ENCODE measurements around the gene HTR6. TPM values are rescaled to one million over a fixed set of nuclear protein-coding genes. Genes with fewer than 3 reads are reported as not detected.

The HTR6 gene
- total RNA-seq, 4 donors from 2014 or later = 0.23 to 2.4 TPM; not detected in 2

DNA sequence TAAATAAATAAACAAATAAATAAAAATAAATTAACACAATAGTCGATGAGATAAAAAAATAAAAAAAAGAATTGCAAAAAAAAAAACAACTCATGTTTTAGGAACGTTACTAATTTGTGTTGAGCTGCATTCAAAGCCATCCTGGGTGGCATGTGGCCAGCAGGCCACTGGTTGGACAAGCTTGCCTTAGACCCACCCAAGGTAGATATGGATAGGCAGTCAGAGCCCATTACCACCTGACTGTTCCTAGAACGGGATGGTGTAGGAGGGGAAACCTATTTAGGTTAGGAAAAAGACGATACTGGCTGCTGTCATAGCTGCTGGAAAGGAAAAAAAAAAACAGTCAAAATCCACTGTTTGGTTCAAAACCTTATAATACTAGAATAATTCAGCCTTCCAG lies 40.8 kb downstream of the HTR6 start:
- TF ChIP-seq EP300 (IDR thresholded peaks at IDR 0.05) = no peak
- TF ChIP-seq, protein P1, sequence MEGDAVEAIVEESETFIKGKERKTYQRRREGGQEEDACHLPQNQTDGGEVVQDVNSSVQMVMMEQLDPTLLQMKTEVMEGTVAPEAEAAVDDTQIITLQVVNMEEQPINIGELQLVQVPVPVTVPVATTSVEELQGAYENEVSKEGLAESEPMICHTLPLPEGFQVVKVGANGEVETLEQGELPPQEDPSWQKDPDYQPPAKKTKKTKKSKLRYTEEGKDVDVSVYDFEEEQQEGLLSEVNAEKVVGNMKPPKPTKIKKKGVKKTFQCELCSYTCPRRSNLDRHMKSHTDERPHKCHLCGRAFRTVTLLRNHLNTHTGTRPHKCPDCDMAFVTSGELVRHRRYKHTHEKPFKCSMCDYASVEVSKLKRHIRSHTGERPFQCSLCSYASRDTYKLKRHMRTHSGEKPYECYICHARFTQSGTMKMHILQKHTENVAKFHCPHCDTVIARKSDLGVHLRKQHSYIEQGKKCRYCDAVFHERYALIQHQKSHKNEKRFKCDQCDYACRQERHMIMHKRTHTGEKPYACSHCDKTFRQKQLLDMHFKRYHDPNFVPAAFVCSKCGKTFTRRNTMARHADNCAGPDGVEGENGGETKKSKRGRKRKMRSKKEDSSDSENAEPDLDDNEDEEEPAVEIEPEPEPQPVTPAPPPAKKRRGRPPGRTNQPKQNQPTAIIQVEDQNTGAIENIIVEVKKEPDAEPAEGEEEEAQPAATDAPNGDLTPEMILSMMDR (IDR thresholded peaks at IDR 0.05) = no peak
- no peak for TF ChIP-seq POLR2AphosphoS5 (IDR thresholded peaks at IDR 0.05)
- TF ChIP-seq POLR2A (IDR thresholded peaks at IDR 0.05) = no peak
- Histone ChIP-seq H3K4me3 (no peak overlapping the region), H3K27ac (no peak overlapping the region), H3K9me3 (no peaks in the 10 kb centered on the region), H3K36me3 (peaks cover 9% of the 10 kb centered on the region), H3K4me1 (peaks cover 8% of the 10 kb centered on the region), H3K27me3 (no peaks in the 10 kb centered on the region)
- whole genome bisulfite sequencing = 83% methylated on average over 4 of the region's 4 CpGs
- no peak for DNase-seq (ENCODE audit: low spot score in 2 of 2)

DNA sequence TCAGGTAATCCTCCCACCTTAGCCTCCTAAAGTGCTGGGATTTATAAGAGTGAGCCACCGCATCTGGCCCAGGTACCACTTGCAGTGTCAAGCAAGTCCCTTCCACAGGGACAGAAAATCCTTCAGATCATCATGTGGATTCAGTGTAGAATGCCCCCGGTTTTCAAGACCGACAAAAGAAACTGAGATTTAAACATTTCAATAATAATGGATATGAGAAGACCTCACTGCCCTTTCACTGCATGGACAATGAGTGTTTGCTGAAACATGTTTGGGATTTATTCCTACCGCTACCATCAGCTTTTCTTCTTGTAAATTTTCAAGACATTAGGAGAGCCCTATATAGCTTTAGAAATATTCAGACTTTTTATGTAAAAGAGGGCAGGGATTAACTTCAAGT lies 41.5 kb downstream of the HTR6 start:
- Histone ChIP-seq H3K27me3 (no peaks in the 10 kb centered on the region), H3K27ac (no peak overlapping the region), H3K4me1 (peaks cover 8% of the 10 kb centered on the region), H3K9me3 (no peaks in the 10 kb centered on the region), H3K36me3 (peaks cover 5% of the 10 kb centered on the region), H3K4me3 (no peak overlapping the region)
- 91% methylated on average over 4 of the region's 4 CpGs for WGBS
- TF ChIP-seq POLR2AphosphoS5 (IDR thresholded peaks at IDR 0.05) (no peak), EP300 (IDR thresholded peaks at IDR 0.05) (no peak), POLR2A (IDR thresholded peaks at IDR 0.05) (no peak)
- TF ChIP-seq, protein P1 (IDR thresholded peaks at IDR 0.05) = no peak
- no peak for DNase-seq (ENCODE audit: low spot score in 2 of 2)

DNA sequence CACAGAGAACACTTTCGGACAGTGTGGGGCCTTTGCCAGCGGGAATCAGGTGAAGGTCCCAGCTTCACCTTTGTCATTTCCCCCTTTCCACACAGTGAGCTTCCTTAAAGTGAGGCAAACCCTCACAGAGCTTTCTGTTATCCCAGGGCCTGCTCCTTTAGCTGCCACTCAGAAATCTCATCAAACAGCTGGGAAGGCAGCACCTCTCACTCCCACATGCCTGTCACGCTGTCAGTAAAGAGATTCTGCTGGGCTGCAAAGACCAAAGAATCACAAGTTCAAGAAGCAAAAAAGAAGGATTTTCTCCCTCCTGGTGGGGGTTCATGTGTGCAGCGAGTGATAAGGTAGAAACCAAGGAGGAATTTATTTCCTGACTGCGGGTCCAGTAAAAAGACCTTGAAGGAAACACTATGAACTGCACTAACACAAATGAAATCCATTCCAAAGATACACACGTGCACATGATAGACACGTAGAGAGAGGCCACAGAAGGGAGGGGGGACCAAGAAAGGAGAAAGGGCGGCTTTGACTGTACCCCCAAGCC lies 44.0 kb downstream of the HTR6 start:
- no peak for DNase-seq (ENCODE audit: low spot score in 2 of 2)
- WGBS = 91% methylated on average over 8 of the region's 8 CpGs
- Histone ChIP-seq H3K9me3 (no peaks in the 10 kb centered on the region), H3K4me3 (no peak overlapping the region), H3K4me1 (peaks cover 8% of the 10 kb centered on the region), H3K36me3 (peaks cover 5% of the 10 kb centered on the region), H3K27me3 (no peaks in the 10 kb centered on the region), H3K27ac (no peak overlapping the region)
- TF ChIP-seq POLR2A (IDR thresholded peaks at IDR 0.05) (no peak), EP300 (IDR thresholded peaks at IDR 0.05) (no peak), POLR2AphosphoS5 (IDR thresholded peaks at IDR 0.05) (no peak)
- TF ChIP-seq, protein P1 (IDR thresholded peaks at IDR 0.05) = no peak

DNA sequence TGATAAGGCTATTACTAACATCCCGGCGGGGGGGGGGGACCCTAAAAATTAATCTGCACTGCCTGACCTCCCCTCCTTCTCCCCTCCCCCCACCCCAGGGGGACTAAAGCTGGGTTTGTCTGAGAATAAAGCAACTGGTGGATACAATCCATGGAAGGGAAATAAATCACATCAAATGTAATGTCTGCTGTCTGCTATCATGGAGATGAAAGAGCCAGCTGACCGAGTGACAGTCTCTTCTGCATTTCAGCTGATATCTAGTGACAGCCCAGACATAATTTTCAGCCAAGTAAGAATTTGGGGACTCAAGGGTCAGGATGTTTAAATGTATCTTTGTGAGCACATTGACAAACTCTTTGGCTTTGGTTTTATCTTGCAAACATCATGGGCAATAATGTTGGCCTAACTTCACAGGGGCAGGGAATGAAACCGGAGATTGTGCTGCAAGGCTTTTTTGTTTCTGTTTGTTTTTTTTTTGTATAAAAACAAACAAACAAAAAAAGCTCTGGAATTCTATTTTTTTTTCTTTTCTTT lies 44.7 kb downstream of the HTR6 start:
- Histone ChIP-seq H3K36me3 (peaks cover 5% of the 10 kb centered on the region), H3K27me3 (no peaks in the 10 kb centered on the region), H3K4me3 (no peak overlapping the region), H3K9me3 (no peaks in the 10 kb centered on the region), H3K4me1 (peaks cover 5% of the 10 kb centered on the region), H3K27ac (no peak overlapping the region)
- WGBS = 87% methylated on average over 4 of the region's 4 CpGs
- no peak for DNase-seq (ENCODE audit: low spot score in 2 of 2)
- TF ChIP-seq POLR2A (IDR thresholded peaks at IDR 0.05) (no peak), POLR2AphosphoS5 (IDR thresholded peaks at IDR 0.05) (no peak), EP300 (IDR thresholded peaks at IDR 0.05) (no peak)
- TF ChIP-seq, protein P1 (IDR thresholded peaks at IDR 0.05) = no peak

DNA sequence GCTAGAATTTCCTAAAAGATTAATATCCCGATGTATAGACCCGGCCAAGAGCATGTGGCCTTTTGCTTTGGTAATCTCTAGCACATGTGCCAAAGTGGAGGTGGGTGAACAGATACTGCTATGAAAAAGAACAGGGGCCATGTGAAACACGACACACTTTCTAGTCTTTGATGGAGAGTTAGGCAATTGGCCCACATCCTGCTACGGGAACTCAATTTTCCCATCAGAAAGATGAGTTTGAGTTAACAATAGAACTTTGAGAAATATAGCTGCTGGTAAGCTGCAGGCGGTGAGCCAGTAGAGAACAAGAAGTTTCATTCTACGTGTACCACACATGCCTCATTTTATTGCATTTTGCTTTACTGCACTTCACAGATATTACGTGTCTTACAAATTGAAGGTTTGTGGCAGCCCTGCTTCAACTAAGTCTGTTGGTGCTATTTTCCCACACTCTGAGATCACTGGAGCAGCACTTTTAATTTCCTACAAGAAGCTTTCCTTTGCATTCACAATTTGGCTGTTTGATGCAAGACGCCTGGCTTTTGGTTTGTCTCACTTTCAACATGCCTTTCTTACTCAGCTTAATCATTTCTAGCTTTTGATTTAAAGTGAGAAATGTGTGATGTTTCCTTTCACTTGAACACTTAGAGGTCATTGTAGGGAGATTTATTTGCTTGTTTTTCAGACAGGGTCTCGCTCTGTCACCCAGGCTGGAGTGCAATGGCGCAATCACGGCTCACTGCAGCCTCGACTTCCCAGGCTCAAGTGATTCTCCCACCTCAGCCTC lies 46.3 kb downstream of the HTR6 start:
- H3K4me1 ChIP-seq = no peaks in the 10 kb centered on the region
- TF ChIP-seq, protein P1 (IDR thresholded peaks at IDR 0.05) = no peak
- TF ChIP-seq EP300 (IDR thresholded peaks at IDR 0.05) = no peak
- no peak for TF ChIP-seq POLR2A (IDR thresholded peaks at IDR 0.05)
- no peak for TF ChIP-seq POLR2AphosphoS5 (IDR thresholded peaks at IDR 0.05)
- H3K27me3 ChIP-seq = no peaks in the 10 kb centered on the region
- H3K27ac ChIP-seq = no peak overlapping the region
- 89% methylated on average over 12 of the region's 12 CpGs for WGBS
- no peaks in the 10 kb centered on the region for H3K9me3 ChIP-seq
- no peak for DNase-seq (ENCODE audit: low spot score in 2 of 2)
- no peak overlapping the region for H3K4me3 ChIP-seq
- peaks cover 5% of the 10 kb centered on the region for H3K36me3 ChIP-seq

Data from suprapubic skin (tissue), 4 donors.